GM06990 (cell line): ENCODE results near the gene RNF215.
A peak's percentile ranks its signal among the peaks of the same experiment; 100 is the strongest.

ENCODE experiments used
- DNase-seq: peaks from one replicate; pipeline ENCODE4 v3.0.0-alpha.2; 2011; ENCODE audit not compliant: insufficient read length; ENCODE audit errors: extremely low read depth
- H3K27me3 ChIP-seq: replicated peaks from 2 replicates; pipeline ENCODE4 v1.6.0; 2011; ENCODE audit warnings: low read length; ENCODE audit not compliant: control insufficient read depth, insufficient read depth
- H3K36me3 ChIP-seq: 2 replicates; pipeline ENCODE4 v1.5.1; 2011; ENCODE audit warnings: low read length; ENCODE audit not compliant: control insufficient read depth, insufficient read depth
- H3K4me3 ChIP-seq: replicated peaks from 2 replicates; pipeline ENCODE4 v1.5.1; 2011; ENCODE audit warnings: low read depth, mild to moderate bottlenecking, control low read depth, low read length
- CTCF ChIP-seq: IDR thresholded peaks from 2 replicates; pipeline ENCODE4 v1.5.1; 2011; ENCODE audit warnings: low read length, control low read depth, mild to moderate bottlenecking, inconsistent platforms; ENCODE audit not compliant: insufficient read depth, poor library complexity, severe bottlenecking

Gene RNF215

GRCh38 chr22:30393885-30394284, 6.7 kb upstream of the RNF215 start:
- Histone ChIP-seq H3K27me3 (peaks cover 3% of the 10 kb centered on the region), H3K36me3 (no peaks in the 10 kb centered on the region), H3K4me3 (no peak overlapping the region)
- no peak for TF ChIP-seq CTCF
- no peak for DNase-seq

- no peak for DNase-seq
- no peak for TF ChIP-seq CTCF
- no peak overlapping the region for H3K4me3 ChIP-seq
- no peaks in the 10 kb centered on the region for H3K36me3 ChIP-seq
- H3K27me3 ChIP-seq: peaks cover 2% of the 10 kb centered on the region
Observed at GRCh38 chr22:30393322-30393680, 6.1 kb upstream of the RNF215 start.

GRCh38 chr22:30392661-30393321, 5.6 kb upstream of the RNF215 start:
- no peaks in the 10 kb centered on the region for H3K36me3 ChIP-seq
- TF ChIP-seq CTCF: no peak
- DNase-seq: no peak
- H3K27me3 ChIP-seq: no peaks in the 10 kb centered on the region; the same call in 1 of the 2 replicates
- no peak overlapping the region for H3K4me3 ChIP-seq

- Histone ChIP-seq H3K36me3 (no peaks in the 10 kb centered on the region), H3K27me3 (no peaks in the 10 kb centered on the region), H3K4me3 (no peak overlapping the region)
- TF ChIP-seq CTCF: peak; percentile 88
- peak; percentile 78 for DNase-seq
Observed at GRCh38 chr22:30390974-30391691, 3.9 kb upstream of the RNF215 start.

- Histone ChIP-seq H3K4me3 (peak overlapping the region; percentile 69), H3K27me3 (no peaks in the 10 kb centered on the region)
Observed at GRCh38 chr22:30386608-30386959, 627 bp downstream of the RNF215 start.

More at GRCh38 chr22:30386608-30386959, 627 bp downstream of the RNF215 start:
- DNase-seq: no peak
- H3K36me3 ChIP-seq: no peaks in the 10 kb centered on the region
- no peak for TF ChIP-seq CTCF
